A673 (cell line): ENCODE data around the gene NES. TPM values are rescaled to one million over a fixed set of nuclear protein-coding genes. Genes with fewer than 3 reads are reported as not detected.

Source experiments
- BruUV-seq: library from RNA; stranded (reverse); fragments of 400-500 nt; replicated peaks from 2 replicates; lab custom pipeline; 2021; lab: Mats Ljungman, UMichigan
- CTCF ChIA-PET: fragments of 300-600 bp; sonication (Branson Sonifier 250); formaldehyde crosslinking; loops from one replicate; lab custom pipeline; 2022; ENCODE audit warnings: antibody characterized with exemption; lab: Charles Lee
- POLR2A ChIA-PET: fragments of 300-600 bp; sonication (Branson Sonifier 250); formaldehyde crosslinking; loops from one replicate; lab custom pipeline; 2022; ENCODE audit warnings: antibody characterized with exemption; ENCODE audit not compliant: low non-redundant PET; lab: Charles Lee
- DNase-seq: peaks from one replicate; pipeline ENCODE4 v3.0.0-alpha.2; 2015; ENCODE audit warnings: low spot score
- H3K27ac ChIP-seq: fragments of 200-600 bp; sonication (generic); 2 replicates; pipeline ENCODE4 v1.5.1; 2016; ENCODE audit warnings: mixed run types, low read depth, mild to moderate bottlenecking, mixed read lengths, antibody characterized with exemption, low read length; ENCODE audit not compliant: poor library complexity, severe bottlenecking
- H3K27me3 ChIP-seq: fragments of 200-600 bp; sonication (generic); replicated peaks from 2 replicates; pipeline ENCODE4 v1.6.1; 2017; ENCODE audit warnings: mixed run types, low read depth, mild to moderate bottlenecking, mixed read lengths, antibody characterized with exemption, low read length; ENCODE audit not compliant: insufficient read depth, poor library complexity
- H3K36me3 ChIP-seq: fragments of 200-600 bp; sonication (generic); 2 replicates; pipeline ENCODE4 v1.6.1; 2016; ENCODE audit warnings: mixed run types, mild to moderate bottlenecking, mixed read lengths, antibody characterized with exemption, low read length; ENCODE audit not compliant: insufficient read depth, poor library complexity, severe bottlenecking
- H3K4me1 ChIP-seq: fragments of 200-600 bp; sonication (generic); 2 replicates; pipeline ENCODE4 v1.6.1; 2017; ENCODE audit warnings: mixed run types, mild to moderate bottlenecking, mixed read lengths, antibody characterized with exemption, low read length; ENCODE audit not compliant: insufficient read depth, poor library complexity, severe bottlenecking
- H3K4me3 ChIP-seq: fragments of 200-600 bp; sonication (generic); 2 replicates; pipeline ENCODE4 v1.5.1; 2016; ENCODE audit warnings: low read depth, mixed run types, mild to moderate bottlenecking, mixed read lengths, low read length; ENCODE audit not compliant: poor library complexity, severe bottlenecking
- H3K9me3 ChIP-seq: fragments of 200-600 bp; sonication (generic); 2 replicates; pipeline ENCODE4 v1.6.1; 2016; ENCODE audit warnings: mixed run types, low read depth, mild to moderate bottlenecking, mixed read lengths, antibody characterized with exemption, low read length; ENCODE audit not compliant: poor library complexity, severe bottlenecking
- EZH2 ChIP-seq: fragments of 200-600 bp; sonication (generic); IDR thresholded peaks from 2 replicates; pipeline ENCODE4 v1.6.1; 2017; ENCODE audit warnings: borderline replicate concordance, low read depth, mild to moderate bottlenecking, mixed read lengths, antibody characterized with exemption, low read length; ENCODE audit not compliant: poor library complexity, severe bottlenecking
- intact Hi-C: fragments of 100-400 bp; cut with micrococcal nuclease; formaldehyde crosslinking; loops from one replicate; pipeline ENCODE4 v1.10.0; 2022; ENCODE audit not compliant: unreplicated experiment
- total RNA-seq: library from RNA; stranded (reverse); gene quantifications from 2 replicates; pipeline ENCODE4 v1.2.3, GENCODE V29; 2021
- TF ChIP-seq, protein P1 (sequence below): fragments of 300-800, 200-600 bp; sonication (generic); conservative IDR thresholded peaks from 2 replicates; pipeline ENCODE4 v1.5.1; 2017; ENCODE audit warnings: low read depth, mild to moderate bottlenecking, antibody characterized with exemption, low read length, moderate library complexity, mixed read lengths

The NES gene
- total RNA-seq, 1 experiment from 2014 or later: 8.7 TPM

DNA sequence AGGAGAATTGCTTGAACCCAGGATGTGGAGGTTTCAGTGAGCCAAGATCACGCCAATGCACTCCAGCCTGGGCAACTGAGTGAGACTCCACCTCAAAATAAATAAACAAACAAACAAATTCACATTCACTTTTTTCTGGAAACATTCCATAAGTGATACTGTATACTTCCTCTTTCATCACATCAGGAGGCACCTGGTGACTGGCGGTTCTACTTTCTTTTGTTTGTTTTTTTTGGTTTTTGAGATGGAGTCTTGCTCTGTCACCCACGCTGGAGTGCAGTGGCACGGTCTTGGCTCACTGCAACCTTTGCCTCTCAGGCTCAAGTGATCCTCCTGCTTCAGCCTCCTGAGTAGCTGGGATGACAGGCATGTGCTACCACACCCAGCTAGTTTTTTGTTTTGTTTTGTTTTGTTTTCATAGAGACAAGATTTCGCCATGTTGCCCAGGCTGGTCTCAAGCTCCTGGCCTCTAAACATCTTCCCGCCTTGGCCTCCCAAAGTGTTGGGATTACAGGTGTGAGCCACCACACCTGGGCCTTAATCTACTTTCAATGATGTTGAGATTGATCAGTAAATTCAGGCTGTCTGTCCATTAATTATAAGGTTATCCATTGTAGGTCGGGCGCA lies 47.3 kb downstream of the NES start:
- DNase-seq: no peak
- H3K4me1 ChIP-seq: peaks cover 10% of the 10 kb centered on the region
- peaks cover 37% of the 10 kb centered on the region for H3K27me3 ChIP-seq
- H3K4me3 ChIP-seq: no peak overlapping the region
- CTCF ChIA-PET: no interaction called here
- no peaks in the 10 kb centered on the region for H3K9me3 ChIP-seq
- POLR2A ChIA-PET: no interaction called here
- no peak overlapping the region for H3K27ac ChIP-seq
- no peaks in the 10 kb centered on the region for H3K36me3 ChIP-seq
- BruUV-seq: no TSS peak
- intact Hi-C loops: no loop called here
- TF ChIP-seq, protein P1, sequence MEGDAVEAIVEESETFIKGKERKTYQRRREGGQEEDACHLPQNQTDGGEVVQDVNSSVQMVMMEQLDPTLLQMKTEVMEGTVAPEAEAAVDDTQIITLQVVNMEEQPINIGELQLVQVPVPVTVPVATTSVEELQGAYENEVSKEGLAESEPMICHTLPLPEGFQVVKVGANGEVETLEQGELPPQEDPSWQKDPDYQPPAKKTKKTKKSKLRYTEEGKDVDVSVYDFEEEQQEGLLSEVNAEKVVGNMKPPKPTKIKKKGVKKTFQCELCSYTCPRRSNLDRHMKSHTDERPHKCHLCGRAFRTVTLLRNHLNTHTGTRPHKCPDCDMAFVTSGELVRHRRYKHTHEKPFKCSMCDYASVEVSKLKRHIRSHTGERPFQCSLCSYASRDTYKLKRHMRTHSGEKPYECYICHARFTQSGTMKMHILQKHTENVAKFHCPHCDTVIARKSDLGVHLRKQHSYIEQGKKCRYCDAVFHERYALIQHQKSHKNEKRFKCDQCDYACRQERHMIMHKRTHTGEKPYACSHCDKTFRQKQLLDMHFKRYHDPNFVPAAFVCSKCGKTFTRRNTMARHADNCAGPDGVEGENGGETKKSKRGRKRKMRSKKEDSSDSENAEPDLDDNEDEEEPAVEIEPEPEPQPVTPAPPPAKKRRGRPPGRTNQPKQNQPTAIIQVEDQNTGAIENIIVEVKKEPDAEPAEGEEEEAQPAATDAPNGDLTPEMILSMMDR: no peak
- TF ChIP-seq EZH2: no peak

DNA sequence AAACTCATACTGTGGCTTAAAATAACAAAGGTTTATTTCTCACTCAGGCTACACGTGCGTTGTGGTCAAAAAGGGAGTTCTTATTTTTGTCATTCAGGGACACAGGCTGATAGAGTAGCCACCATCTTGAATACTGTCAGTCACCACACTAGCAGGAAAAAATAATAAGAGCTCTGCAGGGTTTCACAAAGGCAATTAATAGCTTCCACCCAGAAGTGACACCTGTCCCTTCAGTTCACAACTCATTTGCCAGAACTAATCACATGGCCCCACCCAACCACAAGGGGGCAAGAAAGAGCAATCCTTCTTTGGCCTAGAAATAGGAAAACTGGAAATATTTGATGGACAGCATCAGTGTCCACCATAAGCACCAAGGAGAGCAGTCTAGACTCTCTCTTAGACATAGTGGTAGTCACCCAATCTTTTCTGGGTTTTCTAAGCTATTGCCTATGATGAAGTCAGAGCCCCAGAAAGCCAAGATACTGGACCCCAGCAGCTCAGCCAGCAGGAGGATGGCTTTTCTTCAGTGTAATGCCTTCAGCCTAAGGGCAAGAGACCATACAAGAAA lies 49.8 kb downstream of the NES start:
- peak; percentile 56 for DNase-seq
- POLR2A ChIA-PET: no interaction called here

GRCh38 chr1:156626079-156626438 lies 51.1 kb downstream of the NES start:
- H3K4me3 ChIP-seq: no peak overlapping the region
- intact Hi-C loops: loop anchor here (1.0 to 2.0 kb wide), 2 partner anchors 31 to 53 kb away; no protein-coding TSS in a partner anchor
- TF ChIP-seq EZH2: no peak
- TF ChIP-seq, protein P1: no peak
- H3K36me3 ChIP-seq: no peaks in the 10 kb centered on the region
- POLR2A ChIA-PET: no interaction called here
- H3K27ac ChIP-seq: no peak overlapping the region
- peaks cover 16% of the 10 kb centered on the region for H3K4me1 ChIP-seq
- BruUV-seq: no TSS peak
- CTCF ChIA-PET: interaction anchor here (0.9 to 2.2 kb wide), 4 partner anchors 29 to 224 kb away, joined by 3 to 14 read pairs (median 9); no protein-coding TSS in a partner anchor
- H3K27me3 ChIP-seq: peaks cover 58% of the 10 kb centered on the region
- DNase-seq: no peak
- no peaks in the 10 kb centered on the region for H3K9me3 ChIP-seq

More for the DNA sequence above, 49.8 kb downstream of the NES start:
- Histone ChIP-seq H3K27me3 (peaks cover 52% of the 10 kb centered on the region), H3K9me3 (no peaks in the 10 kb centered on the region), H3K36me3 (no peaks in the 10 kb centered on the region), H3K4me1 (peaks cover 16% of the 10 kb centered on the region), H3K27ac (no peak overlapping the region), H3K4me3 (no peak overlapping the region)
- TF ChIP-seq EZH2: no peak
- TF ChIP-seq, protein P1: peak; percentile 73
- intact Hi-C loops: loop anchor here (2.0 kb wide), 1 partner anchor 51 kb away; no protein-coding TSS in a partner anchor
- no TSS peak for BruUV-seq
- CTCF ChIA-PET: interaction anchor here (0.6 to 2.2 kb wide), 5 partner anchors 30 to 1500 kb away, joined by 3 to 14 read pairs (median 8); partner anchors contain the start of gene NAXE
